DOHH2 (cell line): Measurements from ENCODE around the gene MFN2.

ENCODE experiments used
- CTCF ChIP-seq: fragments of 200-600 bp; sonication (generic); IDR thresholded peaks from one replicate; pipeline ENCODE4 v1.5.1; 2014; ENCODE audit warnings: antibody characterized with exemption, mild to moderate bottlenecking, low read depth, low read length; ENCODE audit not compliant: poor library complexity, severe bottlenecking
- EZH2phosphoT487 ChIP-seq: fragments of 200-600 bp; sonication (generic); IDR thresholded peaks from 2 replicates; pipeline ENCODE4 v1.6.1; 2017; ENCODE audit warnings: borderline replicate concordance, mild to moderate bottlenecking, antibody characterized with exemption, low read length, moderate library complexity, mixed read lengths

- TF ChIP-seq CTCF: no peak
- no peak for TF ChIP-seq EZH2phosphoT487
Measured at GRCh38 chr1:11997081-11997850, 17.0 kb downstream of the MFN2 start.
